ENCODE results near the gene ACSF3.

ACSF3 gene

GRCh38 chr16:89095491-89095951 is 1.9 kb downstream of the ACSF3 start:
- no peak for DNase-seq (ENCODE audit: low read depth)
- H3K4me3 ChIP-seq (ENCODE audit: low read depth, low read length) = no peak overlapping the region

DNA sequence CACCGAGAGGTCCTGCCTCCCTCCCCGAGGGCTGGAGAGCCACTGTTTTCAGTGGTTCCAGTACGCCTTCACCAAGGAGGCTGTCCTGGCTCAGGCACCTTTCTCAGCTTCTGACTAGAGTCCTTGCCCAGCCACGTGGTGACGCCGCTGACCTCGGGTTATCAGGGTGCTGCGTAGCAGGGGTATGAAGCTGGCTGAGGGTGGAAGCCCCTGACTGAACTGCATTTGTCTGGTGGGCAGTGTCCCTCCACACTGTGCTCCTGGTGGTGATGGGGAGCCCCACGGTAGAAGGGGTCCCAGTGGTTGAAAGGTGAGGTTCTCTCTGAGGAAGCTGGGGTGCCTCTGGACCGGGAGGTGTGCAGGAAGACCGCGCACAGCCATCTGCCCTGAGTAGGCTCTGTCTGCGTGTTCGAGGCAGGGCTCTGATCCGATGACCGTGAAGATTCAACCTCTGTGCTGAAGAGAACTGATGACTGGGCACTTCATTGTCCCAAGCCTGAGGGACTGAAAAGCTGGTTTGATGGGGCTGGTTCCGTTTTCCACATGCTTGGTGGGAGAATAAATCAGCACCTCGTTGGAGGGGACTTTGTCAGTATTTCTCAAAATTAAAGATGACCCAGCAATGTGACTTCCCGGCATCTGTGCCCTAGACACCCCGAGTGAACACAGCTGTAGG is 2.5 kb downstream of the ACSF3 start:
- TF ChIP-seq CTCF (IDR thresholded peaks at IDR 0.05; ENCODE audit: control insufficient read depth, extremely low read depth, insufficient read depth) = no peak
- no peak overlapping the region for H3K4me3 ChIP-seq (ENCODE audit: low read depth, low read length)
- no peak for DNase-seq (ENCODE audit: low read depth)

More at GRCh38 chr16:89095491-89095951, 1.9 kb downstream of the ACSF3 start:
- TF ChIP-seq CTCF (IDR thresholded peaks at IDR 0.05; ENCODE audit: control insufficient read depth, extremely low read depth, insufficient read depth) = no peak

DNA sequence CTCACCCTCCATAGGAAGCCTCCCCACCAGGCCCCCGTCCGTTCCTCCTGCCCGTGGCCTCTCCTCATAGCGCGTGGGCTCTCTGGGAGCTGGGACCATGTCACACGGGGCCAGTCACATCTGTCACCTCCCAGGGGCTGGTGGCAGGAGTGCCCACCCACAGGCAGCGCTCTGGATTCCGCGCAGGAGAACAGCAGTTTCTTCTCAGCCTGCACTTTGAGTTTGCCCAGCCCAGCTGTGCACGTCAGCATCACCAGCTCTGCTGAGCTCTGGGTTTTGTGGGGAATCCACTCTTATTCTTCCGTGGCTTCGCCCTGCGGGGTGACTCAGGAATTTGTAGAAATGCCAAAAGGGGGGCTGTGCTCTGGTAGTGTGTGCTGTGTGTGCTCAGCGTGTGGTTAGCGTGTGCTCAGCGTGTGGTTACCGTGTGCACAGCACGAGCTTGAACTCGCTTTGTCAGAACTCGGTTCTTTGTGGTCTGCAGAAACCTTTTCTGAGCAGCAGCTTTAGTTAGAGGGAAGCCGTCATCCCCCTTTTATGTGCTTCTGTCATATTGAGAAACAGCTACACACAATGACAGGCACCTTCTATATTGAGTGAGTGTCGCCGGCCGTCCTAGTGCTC is 3.2 kb downstream of the ACSF3 start:
- no peak for DNase-seq (ENCODE audit: low read depth)
- TF ChIP-seq CTCF (IDR thresholded peaks at IDR 0.05; ENCODE audit: control insufficient read depth, extremely low read depth, insufficient read depth) = no peak
- H3K4me3 ChIP-seq (ENCODE audit: low read depth, low read length) = no peak overlapping the region

- no peak for DNase-seq (ENCODE audit: low read depth)
- H3K4me3 ChIP-seq (ENCODE audit: low read depth, low read length) = no peak overlapping the region
- TF ChIP-seq CTCF (IDR thresholded peaks at IDR 0.05; ENCODE audit: control insufficient read depth, extremely low read depth, insufficient read depth) = no peak
Measured at GRCh38 chr16:89097392-89097772, 3.7 kb downstream of the ACSF3 start.

GRCh38 chr16:89098767-89099430 is 5.2 kb downstream of the ACSF3 start:
- no peak for DNase-seq (ENCODE audit: low read depth)
- no peak overlapping the region for H3K4me3 ChIP-seq (ENCODE audit: low read depth, low read length)
- no peak for TF ChIP-seq CTCF (IDR thresholded peaks at IDR 0.05; ENCODE audit: control insufficient read depth, extremely low read depth, insufficient read depth)

GRCh38 chr16:89099905-89100304 is 6.3 kb downstream of the ACSF3 start:
- no peak overlapping the region for H3K4me3 ChIP-seq (ENCODE audit: low read depth, low read length)
- no peak for DNase-seq (ENCODE audit: low read depth)
- TF ChIP-seq CTCF (IDR thresholded peaks at IDR 0.05; ENCODE audit: control insufficient read depth, extremely low read depth, insufficient read depth) = no peak
